Dendritic cell treated with granulocyte-macrophage colony-stimulating factor and Interleukin-4, amounts not matched to agents 40 ng/mL and 50 ng/mL, for 4 days (primary cell): Measurements from ENCODE around the gene PAQR9.

Source experiments
- H3K27ac Mint-ChIP-seq: one replicate; pipeline ENCODE4 v1.8.0; 2022; ENCODE audit warnings: mild to moderate bottlenecking, mixed read lengths
- H3K27me3 Mint-ChIP-seq: one replicate; pipeline ENCODE4 v1.8.0; 2022; ENCODE audit warnings: mild to moderate bottlenecking, mixed read lengths
- H3K36me3 Mint-ChIP-seq: one replicate; pipeline ENCODE4 v1.8.0; 2022; ENCODE audit warnings: low read depth, mixed read lengths
- H3K4me1 Mint-ChIP-seq: one replicate; pipeline ENCODE4 v1.8.0; 2022; ENCODE audit warnings: low read depth, mixed read lengths
- H3K4me3 Mint-ChIP-seq: one replicate; pipeline ENCODE4 v1.8.0; 2022; ENCODE audit warnings: mild to moderate bottlenecking, moderate library complexity, mixed read lengths
- H3K9me3 Mint-ChIP-seq: one replicate; pipeline ENCODE4 v1.8.0; 2022; ENCODE audit warnings: mixed read lengths
- intact Hi-C: fragments of 100-400 bp; cut with micrococcal nuclease; formaldehyde crosslinking; loops from one replicate; pipeline ENCODE4 v1.15.0; 2022

Gene PAQR9

DNA sequence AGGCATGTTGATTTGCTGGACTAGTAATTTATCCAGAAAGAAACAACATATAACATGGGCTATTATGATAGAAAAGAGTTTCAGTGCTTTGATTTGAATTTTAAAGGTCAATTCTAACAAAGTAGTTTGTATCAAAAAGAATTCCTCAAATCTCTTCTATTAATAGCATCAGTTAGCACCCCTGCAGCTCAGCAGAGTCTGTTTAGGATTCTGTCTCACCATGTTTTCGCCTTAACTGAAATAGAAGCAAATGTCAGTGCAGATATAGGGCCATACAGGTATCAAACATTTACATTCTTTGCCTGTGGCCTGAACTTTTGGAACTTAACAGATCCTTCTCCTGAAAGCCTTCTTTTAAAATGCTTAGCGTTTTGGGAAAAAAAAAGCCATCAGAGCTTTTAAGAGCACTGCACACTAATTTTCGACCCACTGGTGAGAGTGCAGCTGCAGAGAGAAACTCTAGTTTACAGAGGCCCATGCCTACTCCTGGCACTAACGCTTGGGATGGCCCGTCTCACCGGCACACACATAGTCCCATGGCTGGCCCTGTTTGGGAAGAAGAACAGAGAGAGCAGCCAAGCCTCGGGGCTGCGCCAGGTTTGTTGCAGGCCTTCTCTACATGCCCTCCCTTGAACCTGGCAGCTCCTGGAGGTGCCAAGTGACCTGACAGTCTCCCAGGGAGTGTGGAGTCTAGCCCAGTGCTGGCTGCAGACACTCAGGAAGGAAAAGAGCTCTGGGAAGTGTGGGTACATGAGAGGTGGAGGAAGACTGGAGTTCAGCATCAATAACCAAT, 9.9 kb upstream of the PAQR9 start:
- Mint-ChIP-seq H3K27me3 (peaks cover 13% of the 10 kb centered on the region), H3K4me1 (peaks cover 5% of the 10 kb centered on the region), H3K9me3 (no peaks in the 10 kb centered on the region), H3K27ac (no peak overlapping the region), H3K4me3 (no peak overlapping the region), H3K36me3 (no peaks in the 10 kb centered on the region)
- intact Hi-C loops, result no loop called here

DNA sequence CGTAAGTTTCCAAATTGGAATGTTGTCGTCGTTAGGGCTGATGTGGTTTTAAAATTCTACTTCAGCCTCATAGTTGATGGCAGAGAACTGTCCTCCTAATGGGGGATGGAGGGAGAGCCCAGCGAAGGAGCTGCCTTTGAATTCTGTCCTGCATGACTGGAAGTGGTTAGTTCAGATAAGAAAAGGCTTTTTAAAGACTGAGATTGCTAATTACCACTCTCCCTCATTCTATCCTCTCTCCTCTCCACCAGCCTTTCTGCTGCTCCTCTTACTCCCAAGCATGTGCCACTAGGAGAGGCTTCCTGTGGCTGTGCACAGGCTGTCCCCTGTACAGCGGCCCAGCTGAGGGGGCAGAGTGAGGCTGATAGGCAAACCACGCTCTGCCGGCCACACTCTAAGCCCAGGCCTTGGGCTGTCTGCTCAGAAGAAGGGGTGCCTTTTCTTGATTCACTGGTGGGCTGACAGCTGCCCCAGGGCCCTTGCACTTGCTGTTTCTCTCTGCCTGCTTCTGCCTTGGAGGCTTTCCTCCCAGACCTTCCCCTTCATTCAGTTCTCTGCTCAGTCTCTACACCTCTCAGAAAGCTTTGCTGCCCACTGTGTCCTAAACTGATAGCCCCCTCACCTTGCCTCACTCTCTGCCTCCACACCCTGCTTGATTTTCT, 8.7 kb upstream of the PAQR9 start:
- Mint-ChIP-seq H3K9me3 (no peaks in the 10 kb centered on the region), H3K4me3 (no peak overlapping the region), H3K27ac (no peak overlapping the region), H3K4me1 (peaks cover 5% of the 10 kb centered on the region), H3K27me3 (peaks cover 17% of the 10 kb centered on the region), H3K36me3 (no peaks in the 10 kb centered on the region)
- intact Hi-C loops, result no loop called here

DNA sequence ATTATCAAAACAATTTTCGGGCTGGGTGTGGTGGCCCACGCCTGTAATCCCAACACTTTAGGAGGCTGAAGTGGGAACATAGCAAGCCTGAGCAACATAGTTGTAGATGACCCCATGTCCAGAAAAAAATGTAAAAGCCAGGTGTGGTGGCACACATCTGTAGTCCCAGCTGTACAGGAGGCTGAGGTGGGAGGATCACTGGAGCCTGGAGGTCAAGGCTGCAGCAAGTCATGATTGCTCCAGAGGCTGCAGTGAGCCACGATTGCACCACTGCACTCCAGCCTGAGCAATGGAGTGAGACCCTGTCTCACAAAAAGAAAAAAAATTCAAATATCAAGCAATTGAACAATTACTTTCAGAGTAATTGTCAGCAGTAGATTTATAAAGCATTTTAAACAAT, 8.0 kb upstream of the PAQR9 start:
- peaks cover 22% of the 10 kb centered on the region for H3K27me3 Mint-ChIP-seq

DNA sequence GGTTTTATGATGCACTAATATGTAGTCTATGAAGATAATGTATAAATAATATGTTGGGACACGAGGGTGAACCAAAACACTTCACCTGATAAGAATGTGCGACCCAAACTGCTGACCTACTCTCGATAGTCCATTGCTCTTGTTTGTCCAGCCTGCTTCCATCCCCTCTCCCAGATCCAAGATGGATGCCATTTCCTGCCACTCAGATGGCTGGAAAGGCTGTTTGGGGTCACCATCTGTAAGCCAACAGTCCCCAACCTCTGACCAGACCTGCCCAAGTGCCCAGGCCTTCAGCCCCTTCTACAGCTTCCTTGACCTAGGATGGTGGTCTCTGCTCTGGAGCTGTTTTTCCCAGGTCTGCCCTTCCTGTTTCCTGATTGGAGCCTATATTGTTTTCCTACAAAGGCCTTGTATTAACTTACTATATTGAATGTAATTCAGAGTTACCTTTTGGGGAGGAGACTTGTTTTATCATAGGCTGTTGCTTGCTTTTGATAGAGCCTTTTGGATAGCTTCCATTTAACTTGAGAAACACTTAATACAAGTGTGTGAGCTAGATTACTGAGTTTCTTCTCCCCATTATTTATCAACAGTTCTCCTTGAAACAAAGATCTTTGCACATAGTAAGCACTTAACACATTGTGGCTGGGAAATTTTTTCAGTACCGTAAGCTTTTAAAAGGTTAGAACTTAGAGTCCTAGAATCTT, 5.0 kb upstream of the PAQR9 start:
- Mint-ChIP-seq H3K4me3 (no peak overlapping the region), H3K27me3 (peaks cover 41% of the 10 kb centered on the region), H3K27ac (no peak overlapping the region), H3K4me1 (no peaks in the 10 kb centered on the region), H3K36me3 (no peaks in the 10 kb centered on the region), H3K9me3 (no peaks in the 10 kb centered on the region)
- intact Hi-C loops, result no loop called here

More for the DNA sequence above, 8.0 kb upstream of the PAQR9 start:
- Mint-ChIP-seq H3K36me3 (no peaks in the 10 kb centered on the region), H3K4me1 (peaks cover under 1% of the 10 kb centered on the region), H3K27ac (no peak overlapping the region), H3K9me3 (no peaks in the 10 kb centered on the region), H3K4me3 (no peak overlapping the region)
- intact Hi-C loops, result no loop called here

DNA sequence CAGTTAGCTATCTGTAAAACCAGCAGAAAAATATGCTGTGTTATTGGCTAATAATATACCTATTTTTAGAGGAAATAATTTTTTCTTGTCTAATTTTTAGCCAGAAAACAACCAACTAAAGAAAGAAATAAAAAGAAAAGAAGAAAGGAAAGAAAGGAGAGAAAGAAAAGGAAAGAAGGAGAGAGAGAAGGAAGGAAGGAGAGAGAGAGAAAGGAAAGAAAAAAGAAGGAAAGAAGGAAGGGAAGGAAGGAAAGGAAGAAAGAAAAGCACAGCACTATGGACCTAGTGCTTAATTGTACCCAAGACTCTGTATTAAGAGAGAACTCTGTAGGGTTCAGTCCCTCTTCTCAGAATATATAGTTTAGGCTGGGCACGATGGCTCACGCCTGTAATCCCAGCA, 3.3 kb upstream of the PAQR9 start:
- Mint-ChIP-seq H3K27ac (no peak overlapping the region), H3K27me3 (peaks cover 52% of the 10 kb centered on the region), H3K9me3 (no peaks in the 10 kb centered on the region), H3K4me1 (peaks cover 10% of the 10 kb centered on the region), H3K36me3 (no peaks in the 10 kb centered on the region), H3K4me3 (no peak overlapping the region)
- intact Hi-C loops, result no loop called here

DNA sequence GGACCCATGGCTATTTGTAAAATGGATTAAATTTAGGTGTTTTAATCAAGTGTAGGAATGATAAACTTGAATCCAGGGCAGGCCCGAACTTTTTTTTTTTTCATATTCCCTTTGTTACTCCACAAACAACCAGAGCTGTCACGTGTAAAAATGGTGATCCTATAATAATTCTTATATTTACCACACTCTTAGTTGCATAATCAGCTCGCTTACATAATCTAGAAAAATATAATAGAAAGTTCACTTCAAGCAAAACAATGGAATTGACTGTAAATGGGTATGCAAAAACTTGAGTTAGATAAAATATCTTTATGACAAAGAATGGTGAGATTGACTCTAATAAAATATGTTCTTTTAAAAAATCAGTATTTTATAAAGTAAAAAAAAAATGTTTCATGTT, 2.1 kb upstream of the PAQR9 start:
- no peak overlapping the region for H3K27ac Mint-ChIP-seq
- no peaks in the 10 kb centered on the region for H3K36me3 Mint-ChIP-seq
- intact Hi-C loops, result no loop called here
- H3K4me3 Mint-ChIP-seq, result no peak overlapping the region
- peaks cover 57% of the 10 kb centered on the region for H3K27me3 Mint-ChIP-seq
- peaks cover 10% of the 10 kb centered on the region for H3K4me1 Mint-ChIP-seq
- no peaks in the 10 kb centered on the region for H3K9me3 Mint-ChIP-seq

DNA sequence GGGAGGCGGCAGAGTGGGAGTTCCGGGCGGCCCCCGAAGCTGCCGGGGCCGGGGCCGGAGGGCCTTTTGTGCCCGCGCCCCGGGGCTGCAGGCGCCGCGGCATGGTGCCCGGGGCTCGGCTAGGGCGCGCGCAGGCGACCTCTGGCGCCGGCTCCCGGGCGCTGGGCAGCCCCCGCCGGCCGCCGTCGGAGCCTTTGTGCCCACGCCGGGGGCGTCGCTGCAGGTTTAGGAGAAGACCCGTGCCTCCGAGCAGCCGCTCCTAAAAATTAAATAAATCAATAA, 299 bp downstream of the PAQR9 start:
- peaks cover 10% of the 10 kb centered on the region for H3K4me1 Mint-ChIP-seq

DNA sequence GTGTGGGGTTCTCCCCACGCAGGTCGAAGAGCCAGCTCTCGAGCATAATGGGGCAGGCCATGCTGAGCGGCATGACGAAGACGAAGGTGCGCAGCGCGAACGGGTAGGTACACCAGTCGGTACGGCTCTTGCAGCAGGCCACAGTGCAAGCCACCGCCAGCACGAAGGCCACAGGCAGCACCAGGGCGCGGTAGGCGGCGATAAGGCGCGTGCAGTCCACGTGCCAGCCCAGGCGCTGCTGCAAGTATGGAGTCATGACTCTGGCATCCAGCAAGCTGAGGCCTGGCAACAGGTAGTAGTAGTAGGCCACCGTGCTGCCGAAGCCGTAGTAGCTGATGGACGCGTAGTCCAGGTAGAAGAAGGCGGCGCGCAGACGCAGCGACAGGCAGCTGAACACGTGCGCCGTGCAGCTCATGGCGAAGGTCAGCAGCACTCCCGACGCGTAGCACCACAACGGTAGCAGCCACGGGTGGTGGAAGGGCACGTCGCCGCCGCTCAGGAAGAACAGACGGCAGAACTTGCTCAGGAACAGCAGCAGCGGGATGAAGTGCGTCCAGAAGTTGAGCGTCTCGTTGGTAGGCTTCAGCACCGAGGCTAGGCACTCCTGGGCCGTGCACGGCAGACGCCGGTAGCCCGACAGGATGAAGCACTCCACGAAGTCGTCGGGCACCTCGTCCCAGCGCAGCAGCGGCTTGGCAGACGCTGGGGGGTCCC, 797 bp downstream of the PAQR9 start:
- H3K4me1 Mint-ChIP-seq, result peaks cover 10% of the 10 kb centered on the region
- H3K27ac Mint-ChIP-seq, result no peak overlapping the region
- H3K9me3 Mint-ChIP-seq, result no peaks in the 10 kb centered on the region
- H3K4me3 Mint-ChIP-seq, result peak overlapping the region; percentile 67
- H3K27me3 Mint-ChIP-seq, result peaks cover 60% of the 10 kb centered on the region
- intact Hi-C loops, result no loop called here
- no peaks in the 10 kb centered on the region for H3K36me3 Mint-ChIP-seq

More for the DNA sequence above, 299 bp downstream of the PAQR9 start:
- H3K27me3 Mint-ChIP-seq, result peaks cover 61% of the 10 kb centered on the region
- intact Hi-C loops, result no loop called here
- H3K4me3 Mint-ChIP-seq, result peak overlapping the region; percentile 67
- H3K36me3 Mint-ChIP-seq, result no peaks in the 10 kb centered on the region
- H3K9me3 Mint-ChIP-seq, result no peaks in the 10 kb centered on the region
- no peak overlapping the region for H3K27ac Mint-ChIP-seq

DNA sequence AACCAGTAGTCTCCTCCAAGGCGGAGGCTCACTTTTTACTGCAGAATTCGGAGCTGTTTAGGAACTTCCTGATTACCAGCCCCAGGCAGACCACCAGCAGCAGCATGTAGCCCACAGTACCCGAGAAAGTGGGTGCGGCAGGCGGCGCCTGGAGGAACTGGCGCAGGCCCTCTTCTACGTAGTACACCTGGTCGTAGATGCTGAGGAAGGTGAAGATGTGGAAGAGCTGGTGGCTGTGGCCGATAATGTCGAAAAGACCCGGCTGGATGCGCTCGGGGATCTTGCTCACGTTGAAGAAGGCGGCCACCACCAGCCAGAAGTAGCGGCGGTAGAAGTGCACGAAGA, 1.3 kb downstream of the PAQR9 start:
- peaks cover 60% of the 10 kb centered on the region for H3K27me3 Mint-ChIP-seq
- no peak overlapping the region for H3K4me3 Mint-ChIP-seq
- no peaks in the 10 kb centered on the region for H3K36me3 Mint-ChIP-seq
- H3K9me3 Mint-ChIP-seq, result no peaks in the 10 kb centered on the region
- intact Hi-C loops, result no loop called here
- peaks cover 10% of the 10 kb centered on the region for H3K4me1 Mint-ChIP-seq
- H3K27ac Mint-ChIP-seq, result no peak overlapping the region

DNA sequence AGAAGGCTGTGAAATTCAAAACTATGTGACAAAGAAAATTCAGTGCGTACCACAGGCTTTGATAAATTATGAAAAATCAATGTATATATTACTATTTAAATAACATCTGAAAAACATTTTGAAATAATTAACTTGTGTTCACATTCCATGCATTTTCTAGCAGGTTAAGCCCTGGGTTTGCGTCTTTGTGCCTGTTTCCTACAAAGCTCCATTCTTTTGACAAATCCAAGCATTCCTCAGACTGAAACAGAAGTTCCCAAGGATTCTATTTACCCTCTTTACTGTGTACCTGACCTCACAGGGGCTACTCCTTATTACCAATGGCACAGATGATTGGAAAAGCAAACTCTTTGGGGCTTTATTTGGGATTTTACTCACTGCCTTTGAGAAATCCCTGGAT, 1.9 kb downstream of the PAQR9 start:
- intact Hi-C loops, result no loop called here
- H3K4me3 Mint-ChIP-seq, result no peak overlapping the region
- no peak overlapping the region for H3K27ac Mint-ChIP-seq
- peaks cover 10% of the 10 kb centered on the region for H3K4me1 Mint-ChIP-seq
- H3K9me3 Mint-ChIP-seq, result no peaks in the 10 kb centered on the region
- peaks cover 57% of the 10 kb centered on the region for H3K27me3 Mint-ChIP-seq
- H3K36me3 Mint-ChIP-seq, result no peaks in the 10 kb centered on the region

DNA sequence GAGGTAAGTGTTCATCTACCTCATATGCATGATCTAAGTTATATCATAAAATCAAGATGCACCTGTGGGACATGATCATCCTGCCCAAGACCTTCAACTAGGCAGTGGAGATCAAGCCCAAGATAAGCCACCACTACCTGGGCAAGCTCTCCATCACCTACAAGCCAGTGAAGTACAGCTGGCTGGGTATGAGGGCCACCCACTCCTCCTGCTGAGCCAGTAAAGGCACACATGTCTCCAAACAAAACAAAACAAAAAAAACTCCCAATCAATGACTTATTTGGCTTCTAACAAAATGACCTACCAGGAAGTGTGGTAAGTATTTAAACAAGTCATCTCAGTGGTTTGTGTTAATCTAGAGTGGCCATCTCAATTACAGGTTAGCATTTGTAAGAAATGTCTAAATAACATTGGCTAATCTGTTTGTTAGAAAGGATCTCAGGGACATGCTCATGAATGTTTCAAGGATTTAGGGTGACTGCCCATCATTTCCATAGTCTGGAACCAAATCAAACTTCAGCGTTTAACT, 3.1 kb downstream of the PAQR9 start:
- Mint-ChIP-seq H3K4me3 (no peak overlapping the region), H3K27me3 (peaks cover 54% of the 10 kb centered on the region), H3K4me1 (peaks cover 10% of the 10 kb centered on the region), H3K36me3 (no peaks in the 10 kb centered on the region), H3K27ac (no peak overlapping the region), H3K9me3 (no peaks in the 10 kb centered on the region)
- intact Hi-C loops, result no loop called here

DNA sequence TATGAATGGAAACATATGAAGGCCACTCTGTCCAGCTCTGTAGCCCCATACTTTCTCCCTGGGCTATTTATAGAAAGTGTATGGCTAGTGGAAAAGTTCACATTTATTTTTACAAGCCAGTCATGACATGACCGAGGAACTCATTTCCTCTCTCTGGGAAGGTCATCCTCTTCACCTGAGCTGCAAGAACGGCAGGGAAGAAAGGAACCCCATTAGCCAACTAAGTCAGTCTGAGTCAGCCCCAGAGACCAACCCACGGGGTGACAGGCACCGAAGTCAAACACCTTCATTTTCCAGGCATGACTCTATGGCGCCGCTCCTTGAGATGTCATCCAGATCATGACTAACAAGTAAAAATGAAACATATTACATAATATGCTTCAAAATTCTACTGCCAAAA, 4.8 kb downstream of the PAQR9 start:
- H3K9me3 Mint-ChIP-seq, result no peaks in the 10 kb centered on the region
- no peak overlapping the region for H3K4me3 Mint-ChIP-seq
- intact Hi-C loops, result no loop called here
- no peak overlapping the region for H3K27ac Mint-ChIP-seq
- H3K27me3 Mint-ChIP-seq, result peaks cover 38% of the 10 kb centered on the region
- peaks cover 10% of the 10 kb centered on the region for H3K4me1 Mint-ChIP-seq
- no peaks in the 10 kb centered on the region for H3K36me3 Mint-ChIP-seq

DNA sequence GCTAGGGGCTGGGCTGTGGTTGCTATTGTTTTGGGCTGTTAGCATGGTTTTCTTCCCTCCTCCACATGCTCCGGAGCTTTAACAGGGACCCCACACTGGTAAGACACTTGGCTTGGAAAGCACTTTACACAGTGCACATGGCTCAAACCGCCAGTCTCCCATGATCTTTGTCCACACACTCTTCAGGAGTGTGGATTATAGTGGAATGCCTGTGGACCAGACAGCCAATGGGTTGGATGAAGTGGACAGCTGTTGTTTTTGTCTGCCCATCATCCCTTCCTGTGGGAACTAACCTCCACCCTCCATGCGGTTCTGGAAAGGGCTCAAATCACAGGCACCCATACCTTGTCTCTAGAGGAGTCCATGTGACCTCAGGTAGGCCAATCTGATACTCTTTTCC, 10.0 kb downstream of the PAQR9 start:
- Mint-ChIP-seq H3K9me3 (no peaks in the 10 kb centered on the region), H3K4me3 (no peak overlapping the region), H3K27ac (no peak overlapping the region), H3K4me1 (no peaks in the 10 kb centered on the region), H3K27me3 (peaks cover 34% of the 10 kb centered on the region), H3K36me3 (no peaks in the 10 kb centered on the region)
- intact Hi-C loops, result no loop called here
